ENCODE data around the gene KRT72.

Gene KRT72

DNA sequence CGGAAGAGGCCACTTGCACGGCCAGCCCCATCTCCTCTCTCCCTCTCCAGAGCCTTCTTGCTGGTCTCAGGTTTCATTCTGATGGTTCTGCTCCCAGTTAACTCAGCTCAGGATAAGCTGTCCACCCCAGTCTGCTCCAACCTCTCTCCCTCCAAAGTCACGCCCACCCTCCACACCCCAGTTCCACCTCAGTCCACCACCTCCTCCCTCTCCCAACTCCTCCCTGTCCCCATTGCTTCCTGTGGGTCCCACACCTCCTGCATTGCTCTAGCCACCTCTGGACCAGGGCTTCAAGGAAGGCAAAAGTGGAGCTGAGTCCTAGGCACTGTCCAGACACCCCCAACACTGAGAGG, 61.5 kb downstream of the KRT72 start:
- DNase-seq: no peak

DNA sequence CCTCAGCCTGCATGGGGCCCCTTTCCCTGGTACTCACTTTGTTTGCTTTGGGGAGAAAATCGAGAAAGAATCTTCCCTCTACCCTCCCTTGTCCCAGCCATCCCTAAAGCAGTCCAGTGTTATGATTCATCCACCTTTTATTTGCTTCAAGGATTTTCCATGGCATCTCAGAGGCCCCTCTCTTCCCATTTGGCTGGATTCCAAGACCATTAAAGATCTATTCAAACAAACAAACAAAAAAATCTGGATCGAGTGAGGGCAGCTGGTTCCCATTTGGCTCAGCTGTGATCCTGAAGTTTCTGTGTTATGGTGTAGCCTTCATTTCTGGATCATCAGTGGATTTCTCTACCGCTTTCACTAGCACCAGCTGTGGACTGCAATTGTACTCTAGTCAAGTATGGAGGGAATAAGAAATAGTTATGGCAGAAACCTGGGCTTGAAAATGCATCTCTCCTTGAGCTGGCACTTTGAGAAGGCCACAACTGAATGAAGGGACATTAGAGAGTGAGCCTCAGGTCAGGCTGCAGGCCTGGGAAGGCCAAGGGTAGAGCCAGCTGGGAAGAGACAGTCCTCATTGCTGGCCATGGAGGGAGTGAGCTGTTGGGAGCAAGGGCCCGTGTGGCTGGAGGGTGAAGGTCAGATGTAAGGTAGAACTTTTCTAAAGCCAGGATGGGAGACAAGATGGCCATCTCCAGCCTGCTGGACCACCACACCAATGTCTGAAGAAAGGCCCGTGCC, 62.0 kb downstream of the KRT72 start:
- no peak for DNase-seq

DNA sequence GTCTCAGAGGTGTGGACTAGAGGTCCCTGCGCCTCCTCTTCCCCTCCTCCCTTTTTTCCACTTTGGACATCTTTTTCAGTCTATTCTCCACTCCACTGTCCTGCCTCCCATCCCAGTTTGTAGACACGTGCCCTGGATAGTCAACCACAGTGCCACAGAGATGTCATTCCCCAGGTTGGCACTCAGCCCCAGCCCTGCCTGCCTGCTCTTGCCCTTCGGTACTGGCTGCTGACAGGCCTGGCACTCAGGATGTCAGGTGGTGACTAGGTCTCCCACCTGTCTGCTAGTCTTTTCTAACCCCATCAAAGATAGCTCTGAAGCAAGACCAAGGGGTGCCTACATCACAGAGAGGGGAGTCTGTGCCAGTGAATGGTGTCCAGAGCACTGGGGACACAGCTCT, 64.2 kb downstream of the KRT72 start:
- no peak for DNase-seq

Data from inflammatory macrophage (primary cell).